ENCODE data around the gene PKIB. TPM values are rescaled to one million over a fixed set of nuclear protein-coding genes. Genes with fewer than 3 reads are reported as not detected.
A peak's percentile ranks its signal among the peaks of the same experiment; 100 is the strongest.
"Not testable (repeated sequence)": the region's sequence is repeated elsewhere in the genome, so short reads cannot be mapped to it uniquely, and the experiment has no call there.

PKIB gene
- 3.5 TPM for total RNA-seq

DNA sequence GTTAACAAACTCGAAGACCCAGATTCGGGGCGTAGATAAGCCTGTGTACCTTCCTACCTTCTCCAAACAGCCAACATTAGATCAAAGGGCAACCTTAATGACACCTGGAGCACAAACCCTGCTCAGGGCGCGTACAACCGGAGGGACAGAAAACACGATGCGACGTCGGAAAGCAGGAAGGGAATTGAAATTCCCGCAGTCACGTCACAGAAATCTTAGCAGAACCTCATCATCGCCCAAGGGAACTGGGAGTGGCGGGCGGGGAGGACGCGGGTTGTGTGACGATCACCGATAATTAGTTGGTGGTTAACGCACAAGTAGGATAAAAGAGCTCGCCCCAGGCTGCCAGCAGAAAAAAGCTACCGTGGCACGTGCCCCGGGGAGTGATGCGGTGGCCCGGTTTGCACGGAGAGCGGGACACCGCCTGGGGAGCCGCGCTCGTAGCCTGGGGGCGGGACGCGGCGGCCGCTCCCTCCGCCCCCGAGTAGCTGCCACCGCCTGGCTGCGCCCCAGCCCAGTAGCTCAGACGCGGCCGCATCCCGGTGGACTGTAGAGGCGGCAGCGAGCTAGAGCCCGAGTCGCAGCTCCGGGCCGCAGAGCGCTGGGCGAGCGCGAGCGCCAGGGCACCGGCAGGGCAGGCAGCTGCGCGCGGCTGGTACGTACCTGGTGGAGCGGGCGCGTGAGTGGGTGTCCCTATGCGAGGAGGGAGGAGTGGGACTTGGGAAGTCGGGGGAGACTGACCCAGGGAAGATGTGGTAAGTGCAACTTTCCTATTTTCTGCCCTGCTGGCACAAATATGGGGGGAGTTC, at the start of gene PKIB:
Gene PKIB, plus strand, starts transcription at position 525 of the 809 bp plus-strand sequence. CDS start 107,390 bp downstream, outside the sequence.
- DNase-seq (ENCODE audit: low spot score): peak; percentile 69

GRCh38 chr6:122563364-122564052, 46.7 kb upstream of the PKIB start:
- DNase-seq (ENCODE audit: low spot score): no peak

- DNase-seq (ENCODE audit: low spot score): no peak
Observed at GRCh38 chr6:122564230-122564629, 46.0 kb upstream of the PKIB start.

GRCh38 chr6:122565708-122566107, 44.5 kb upstream of the PKIB start:
- DNase-seq (ENCODE audit: low spot score): no peak

- no peak for DNase-seq (ENCODE audit: low spot score)
Observed at GRCh38 chr6:122567034-122567433, 43.2 kb upstream of the PKIB start.

- DNase-seq (ENCODE audit: low spot score): no peak
Observed at GRCh38 chr6:122568350-122568749, 41.9 kb upstream of the PKIB start.

GRCh38 chr6:122568797-122569221, 41.4 kb upstream of the PKIB start:
- DNase-seq (ENCODE audit: low spot score): no peak

DNA sequence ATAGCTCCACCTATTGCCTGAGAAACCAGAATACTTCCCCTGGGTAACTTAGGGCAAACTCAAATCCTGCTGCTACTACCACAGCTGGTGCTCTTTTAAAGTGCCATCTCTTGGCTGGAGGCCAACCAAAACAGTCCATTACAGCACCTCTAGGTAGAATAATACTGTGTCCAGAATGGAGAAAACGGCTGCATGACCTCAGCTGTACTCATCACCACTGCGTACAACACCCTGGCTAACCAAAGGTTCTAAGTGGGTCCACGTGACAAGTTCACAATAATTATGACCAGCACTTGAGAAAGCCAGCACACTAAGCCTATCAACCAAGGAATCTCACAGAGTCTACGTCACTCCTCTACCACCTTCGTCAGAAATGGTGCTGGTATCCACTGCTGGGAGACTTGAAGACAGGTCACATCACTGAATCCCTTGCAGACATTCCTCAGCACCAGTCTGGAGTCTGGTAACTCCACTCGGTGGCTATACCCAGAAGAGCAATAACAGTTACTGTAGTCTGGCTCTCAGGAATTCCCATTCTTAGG, 40.9 kb upstream of the PKIB start:
- DNase-seq (ENCODE audit: low spot score): no peak

DNA sequence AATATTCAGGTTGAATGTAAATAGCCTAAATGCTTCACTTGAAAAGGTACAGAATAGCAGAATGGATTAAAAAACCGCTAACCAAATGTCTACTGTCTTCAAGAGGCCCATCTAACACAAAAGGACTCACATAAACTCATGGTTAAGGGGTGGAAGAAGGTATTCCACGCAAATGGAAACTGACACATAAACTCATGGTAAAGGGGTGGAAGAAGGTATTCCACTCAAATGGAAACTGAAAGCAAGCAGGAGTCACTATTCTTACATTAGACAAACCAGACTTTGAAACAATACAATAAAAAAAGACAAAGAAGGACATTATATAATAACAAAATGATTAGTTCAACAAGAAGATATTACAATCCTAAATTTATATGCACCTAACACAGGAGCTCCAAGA, 38.3 kb upstream of the PKIB start:
- no peak for DNase-seq (ENCODE audit: low spot score)

GRCh38 chr6:122576888-122577287, 33.3 kb upstream of the PKIB start:
- DNase-seq (ENCODE audit: low spot score): no peak

GRCh38 chr6:122578961-122579360, 31.2 kb upstream of the PKIB start:
- DNase-seq (ENCODE audit: low spot score): no peak

DNA sequence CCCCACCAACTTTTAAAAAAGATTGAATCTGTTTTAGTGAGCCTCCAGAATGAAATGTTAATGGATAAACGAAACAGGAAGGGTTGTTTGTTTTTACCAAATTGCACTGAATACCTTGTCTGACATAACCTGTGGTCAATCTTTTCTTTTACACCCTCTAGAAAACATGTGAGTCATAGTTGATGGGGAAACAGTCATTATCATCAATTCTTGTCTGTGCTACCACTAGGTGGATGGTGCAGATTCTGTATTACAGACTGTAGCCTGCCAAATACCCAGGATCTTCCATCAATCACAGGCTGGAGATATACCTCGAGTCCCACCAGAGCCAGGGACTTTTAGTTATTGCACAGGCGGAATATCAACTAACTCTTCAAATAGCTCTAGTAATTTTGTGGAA, 29.5 kb upstream of the PKIB start:
- no peak for DNase-seq (ENCODE audit: low spot score)

- no peak for DNase-seq (ENCODE audit: low spot score)
Observed at GRCh38 chr6:122589115-122589514, 21.1 kb upstream of the PKIB start.

- not testable (repeated sequence) for DNase-seq (ENCODE audit: low spot score)
Observed at GRCh38 chr6:122598295-122598694, 11.9 kb upstream of the PKIB start.

- no peak for DNase-seq (ENCODE audit: low spot score)
Observed at GRCh38 chr6:122604676-122605075, 5.5 kb upstream of the PKIB start.

GRCh38 chr6:122610690-122611455, 668 bp downstream of the PKIB start:
- peak; percentile 47 for DNase-seq (ENCODE audit: low spot score)

- DNase-seq (ENCODE audit: low spot score): no peak
Observed at GRCh38 chr6:122612838-122613237, 2.6 kb downstream of the PKIB start.

- DNase-seq (ENCODE audit: low spot score): no peak
Observed at GRCh38 chr6:122614303-122614702, 4.1 kb downstream of the PKIB start.

DNA sequence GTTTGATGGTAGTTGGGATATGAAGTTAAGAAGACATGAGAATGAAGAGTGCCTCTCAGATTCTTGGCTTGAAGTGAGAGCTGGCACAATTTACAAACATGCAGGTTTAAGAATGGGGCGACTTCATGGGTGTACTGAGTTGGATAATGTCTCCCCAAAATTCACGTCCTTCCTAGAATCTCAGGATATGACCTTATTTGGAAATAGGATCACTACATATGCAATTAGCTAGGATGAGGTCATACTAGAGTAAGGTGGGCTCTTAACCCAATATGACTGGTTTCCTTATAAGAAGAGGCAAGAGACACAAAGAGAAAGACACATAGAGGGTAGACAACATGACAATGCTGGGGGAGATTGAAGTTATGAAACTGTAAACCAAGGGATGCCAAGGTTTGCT, 5.2 kb downstream of the PKIB start:
- DNase-seq (ENCODE audit: low spot score): no peak

DNA sequence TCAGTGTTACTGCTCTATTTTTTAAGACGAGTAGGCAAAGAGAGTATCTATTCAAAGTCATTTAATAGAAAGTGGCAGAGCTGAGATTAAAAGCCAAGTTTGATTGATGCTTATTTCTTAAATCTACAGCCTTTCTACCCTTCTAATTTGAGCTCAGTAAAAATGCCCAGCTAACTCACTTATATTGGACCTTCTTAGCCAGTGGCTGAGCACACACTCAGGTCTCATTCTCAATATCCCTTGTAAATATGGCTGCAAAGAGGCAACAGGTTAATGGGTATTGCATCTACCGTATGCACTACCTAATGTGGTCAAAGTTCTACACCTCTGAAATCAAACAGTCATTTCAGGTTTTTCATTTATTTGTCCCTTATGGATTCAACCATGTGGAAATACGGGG, 6.7 kb downstream of the PKIB start:
- no peak for DNase-seq (ENCODE audit: low spot score)

DNA sequence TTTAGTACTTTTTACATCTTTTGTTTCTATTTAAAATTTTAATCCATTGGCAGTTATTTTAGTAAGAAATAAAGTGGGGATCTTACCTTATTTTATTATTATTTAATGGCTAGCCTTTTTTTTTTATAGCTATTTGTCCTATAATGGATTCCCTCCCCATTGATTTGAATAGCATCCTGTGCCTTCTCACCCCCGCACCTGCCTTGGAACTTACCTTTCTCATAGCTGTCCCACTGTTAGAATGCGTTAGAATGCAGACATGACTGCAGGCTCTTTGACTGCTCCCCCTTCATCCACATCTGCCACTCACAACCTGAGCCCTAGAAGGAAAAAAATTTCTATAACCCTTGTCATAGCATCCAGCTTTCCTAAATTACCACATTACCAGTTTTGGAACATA, 9.1 kb downstream of the PKIB start:
- no peak for DNase-seq (ENCODE audit: low spot score)

- DNase-seq (ENCODE audit: low spot score): no peak
Observed at GRCh38 chr6:122620428-122620827, 10.2 kb downstream of the PKIB start.

Measured in ureter (tissue), 1 donor.